Ramos (cell line): ENCODE measurements around the gene PKNOX1.

Experiments used
- in situ Hi-C: fragments of 300-500 bp; cut with MboI; formaldehyde crosslinking; loops from one replicate; pipeline ENCODE4 v1.14.3; 2022; ENCODE audit warnings: low sequenced_read_pairs; ENCODE audit not compliant: unreplicated experiment

The PKNOX1 gene, protein sequence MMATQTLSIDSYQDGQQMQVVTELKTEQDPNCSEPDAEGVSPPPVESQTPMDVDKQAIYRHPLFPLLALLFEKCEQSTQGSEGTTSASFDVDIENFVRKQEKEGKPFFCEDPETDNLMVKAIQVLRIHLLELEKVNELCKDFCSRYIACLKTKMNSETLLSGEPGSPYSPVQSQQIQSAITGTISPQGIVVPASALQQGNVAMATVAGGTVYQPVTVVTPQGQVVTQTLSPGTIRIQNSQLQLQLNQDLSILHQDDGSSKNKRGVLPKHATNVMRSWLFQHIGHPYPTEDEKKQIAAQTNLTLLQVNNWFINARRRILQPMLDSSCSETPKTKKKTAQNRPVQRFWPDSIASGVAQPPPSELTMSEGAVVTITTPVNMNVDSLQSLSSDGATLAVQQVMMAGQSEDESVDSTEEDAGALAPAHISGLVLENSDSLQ

DNA sequence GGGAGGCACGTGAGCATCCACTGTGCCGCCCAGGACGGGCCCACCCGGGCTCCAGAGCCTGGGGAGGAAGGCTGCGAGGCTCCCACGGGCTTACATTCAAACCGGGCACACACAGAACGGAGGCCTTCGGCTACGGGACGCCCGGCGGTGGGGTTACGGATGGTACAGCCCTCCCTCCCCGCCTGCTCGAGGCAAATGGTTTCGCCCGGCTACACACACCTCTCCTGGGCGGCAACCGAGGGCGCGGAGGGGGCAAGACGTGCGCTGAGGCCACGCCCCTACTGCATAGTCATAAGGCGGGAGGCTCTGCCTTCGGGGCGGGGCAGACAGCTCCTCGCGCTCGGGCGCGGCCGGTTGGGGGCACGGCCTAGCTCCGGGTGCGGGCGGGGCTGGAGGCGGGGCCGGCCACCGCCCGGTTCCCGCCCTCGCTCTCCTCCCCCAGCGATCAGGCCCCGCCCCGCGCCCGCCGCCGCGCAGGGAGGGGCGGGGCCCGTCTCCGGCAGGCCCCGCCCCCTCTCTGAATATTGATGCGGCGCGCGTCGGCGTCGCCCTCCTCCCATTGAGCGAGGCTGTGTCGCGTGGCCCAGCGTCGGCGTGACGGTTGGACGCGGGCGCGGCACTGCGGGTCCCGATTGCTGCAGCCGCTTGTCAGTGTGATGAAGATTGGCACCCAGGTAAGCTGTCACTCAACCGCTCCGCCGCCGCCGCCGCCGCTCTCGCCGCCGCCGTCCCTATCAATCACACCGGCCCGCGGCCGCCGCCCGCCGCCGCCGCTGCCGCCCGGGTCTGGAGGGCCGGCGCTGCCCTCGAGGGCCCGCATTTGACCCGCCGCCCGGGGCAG, at the start of gene PKNOX1:
TSS of gene PKNOX1 (plus strand) at position 572 of the 841 bp plus-strand sequence. CDS start 29,820 bp downstream, outside the sequence.
- in situ Hi-C loops = no loop called here

DNA sequence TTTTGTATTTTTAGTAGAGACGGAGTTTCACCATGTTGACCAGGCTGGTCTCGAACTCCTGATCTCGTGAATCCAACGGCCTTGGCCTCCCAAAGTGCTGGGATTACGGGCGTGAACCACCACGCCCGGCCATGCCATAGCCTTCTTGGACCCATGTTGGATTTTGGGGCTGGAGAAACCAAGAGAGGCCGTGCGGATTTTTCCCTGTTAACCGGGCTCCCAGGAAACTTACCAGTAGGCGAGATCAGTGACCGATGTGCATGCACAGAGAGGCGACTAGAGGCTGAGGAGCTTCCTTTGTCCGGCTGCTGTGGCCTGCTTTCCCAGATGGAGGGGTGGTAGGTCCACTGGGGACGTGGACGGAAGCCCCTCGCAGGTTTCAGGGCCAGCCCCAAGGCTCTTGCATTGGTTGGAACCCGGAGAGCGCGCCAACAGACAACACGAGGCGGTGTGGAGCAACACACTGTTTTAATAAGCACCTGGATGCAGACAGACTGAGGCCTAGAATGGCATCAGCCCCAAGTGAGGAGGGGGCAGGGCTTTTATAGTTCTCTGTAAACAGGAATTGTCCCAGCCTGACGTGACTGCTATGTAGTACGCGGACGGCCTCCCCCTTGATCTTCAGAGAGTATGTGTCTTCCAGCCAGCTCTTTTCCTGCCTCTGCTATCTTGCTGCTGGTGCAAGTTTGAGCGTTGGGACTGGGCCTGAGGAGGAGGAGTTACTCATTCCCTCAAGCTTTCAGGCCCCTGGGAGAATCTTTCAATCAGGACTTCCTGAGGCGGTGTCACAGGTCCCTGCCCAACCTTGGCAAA, 49.0 kb upstream of the PKNOX1 start, which contains the start of gene ERVH48-1:
TSS of gene ERVH48-1 (minus strand) at position 517 of the 813 bp plus-strand sequence. CDS start 6,624 bp downstream, outside the sequence.
- in situ Hi-C loops = loop anchor here (25.0 kb wide), 1 partner anchor 112 kb away; no protein-coding TSS in a partner anchor

DNA sequence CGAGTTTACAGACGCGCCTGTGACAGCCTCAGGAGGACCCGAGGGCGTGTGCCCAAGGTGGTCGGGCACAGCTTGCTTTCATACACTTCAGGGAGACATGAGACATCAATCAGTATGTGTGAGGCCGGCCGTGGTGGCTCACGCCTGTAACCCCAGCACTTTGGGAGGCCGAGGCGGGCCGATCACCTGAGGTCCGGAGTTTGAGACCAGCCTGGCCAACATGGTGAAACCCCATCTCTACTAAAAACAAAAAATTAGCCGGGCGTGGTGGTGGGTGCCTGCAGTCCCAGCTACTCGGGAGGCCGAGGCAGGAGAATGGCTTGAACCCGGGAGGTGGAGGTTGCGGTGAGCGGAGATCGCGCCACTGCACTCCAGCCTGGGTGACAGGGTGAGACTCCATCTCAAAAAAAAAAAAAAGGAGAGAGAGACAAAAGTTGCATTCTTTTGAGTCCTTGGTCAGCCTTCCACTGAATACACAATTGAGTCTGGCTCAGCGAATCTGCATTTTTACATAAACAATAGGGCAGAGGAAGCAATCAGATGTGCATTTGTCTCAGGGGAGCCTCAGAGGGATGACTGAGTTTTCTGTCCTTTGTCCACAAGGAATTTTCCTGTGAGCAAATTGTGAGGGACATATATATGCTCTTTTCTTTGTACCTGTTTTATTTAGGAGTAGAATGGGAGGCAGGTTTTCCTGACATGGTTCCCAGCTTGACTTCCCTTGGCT, 46.7 kb upstream of the PKNOX1 start:
- in situ Hi-C loops = loop anchor here (25.0 kb wide), 1 partner anchor 110 kb away; no protein-coding TSS in a partner anchor

DNA sequence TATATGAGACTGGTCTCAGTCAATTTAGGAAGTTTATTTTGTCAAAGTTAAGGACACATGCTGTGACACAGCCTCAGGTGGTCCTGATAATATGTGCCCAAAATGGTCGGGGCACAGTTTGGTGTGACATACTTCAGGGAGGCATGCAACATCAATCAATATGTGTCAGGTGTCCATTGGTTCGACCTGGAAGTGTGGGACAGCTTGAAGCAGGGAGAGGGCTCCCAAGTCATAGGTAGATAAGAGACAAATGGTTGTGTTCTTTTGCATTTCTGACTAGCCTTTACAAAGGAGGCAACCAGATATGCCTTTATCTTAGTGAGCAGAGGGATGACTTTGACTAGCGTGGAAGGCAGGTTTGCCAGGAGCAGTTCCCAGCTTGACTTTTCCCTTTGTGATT, 44.4 kb upstream of the PKNOX1 start:
- in situ Hi-C loops = loop anchor here (5.0 to 25.0 kb wide), 2 partner anchors 37 to 107 kb away; no protein-coding TSS in a partner anchor

DNA sequence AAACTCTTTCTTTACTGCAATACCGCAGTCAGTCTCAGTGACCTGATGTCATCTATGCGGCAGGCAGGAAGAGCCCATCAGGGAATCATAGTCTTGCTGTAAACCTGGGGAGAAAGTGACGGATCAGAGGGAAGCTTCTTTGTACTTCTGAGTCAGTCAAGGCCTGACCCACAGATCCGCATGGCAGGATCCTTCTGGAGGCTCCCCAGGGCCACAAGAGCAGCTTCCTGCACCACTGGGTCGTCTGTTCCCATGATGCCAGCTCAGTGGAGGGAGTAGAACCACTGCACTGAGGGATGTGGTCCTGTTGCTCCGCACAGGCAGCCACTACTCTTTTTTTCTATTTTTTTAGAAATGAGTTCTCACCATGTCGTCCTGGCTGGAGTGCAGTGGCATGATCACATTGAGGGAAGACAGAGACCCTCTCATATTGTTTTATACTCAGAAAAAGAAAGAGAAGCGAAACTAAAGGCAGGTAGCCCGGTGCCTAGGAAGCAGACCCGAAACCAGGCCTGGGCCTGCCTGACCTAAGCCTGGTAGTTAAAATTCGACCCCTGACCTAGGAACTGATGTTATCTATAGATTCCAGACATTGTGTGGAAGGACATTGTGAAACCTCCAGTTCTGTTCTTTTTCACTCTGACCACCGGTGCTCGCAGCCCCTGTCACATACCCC, 42.7 kb upstream of the PKNOX1 start:
- in situ Hi-C loops = loop anchor here (5.0 to 25.0 kb wide), 2 partner anchors 36 to 106 kb away; no protein-coding TSS in a partner anchor

DNA sequence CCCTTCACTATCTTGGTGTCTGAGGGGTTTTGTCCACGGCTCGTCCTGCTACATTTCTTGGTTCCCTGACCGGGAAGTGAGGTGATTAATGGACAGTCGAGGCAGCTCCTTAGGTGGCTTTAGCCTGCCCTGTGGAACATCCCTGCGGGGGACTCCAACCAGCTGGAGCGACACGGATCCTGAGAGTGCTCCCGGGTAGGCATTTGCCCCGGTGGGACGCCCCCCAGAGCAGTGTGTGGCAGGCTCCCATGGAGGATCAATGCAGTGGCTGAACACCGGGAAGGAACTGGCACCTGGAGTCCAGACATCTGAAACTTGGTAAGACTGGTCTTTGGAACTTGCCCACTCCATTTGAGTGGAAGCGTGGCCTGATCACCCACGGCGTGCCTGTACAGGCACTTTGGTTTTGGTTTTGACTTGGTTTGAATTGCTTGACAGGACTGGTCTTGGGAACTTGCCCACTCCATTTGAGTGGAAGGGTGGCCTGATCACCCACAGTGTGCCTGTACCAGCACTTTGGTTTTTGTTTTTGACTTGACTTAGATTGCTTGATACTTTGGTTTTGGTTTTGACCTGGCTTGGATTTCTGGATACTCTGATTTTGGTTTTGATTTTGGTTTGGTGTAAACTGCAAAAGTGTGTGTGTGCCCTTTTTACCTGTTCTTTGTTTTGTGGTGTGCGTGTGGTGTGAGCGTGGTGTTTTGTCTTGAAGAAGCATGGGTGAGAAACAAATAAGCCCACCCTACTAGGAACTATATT, 41.8 kb upstream of the PKNOX1 start:
- in situ Hi-C loops = loop anchor here (5.0 to 25.0 kb wide), 2 partner anchors 35 to 105 kb away; no protein-coding TSS in a partner anchor

DNA sequence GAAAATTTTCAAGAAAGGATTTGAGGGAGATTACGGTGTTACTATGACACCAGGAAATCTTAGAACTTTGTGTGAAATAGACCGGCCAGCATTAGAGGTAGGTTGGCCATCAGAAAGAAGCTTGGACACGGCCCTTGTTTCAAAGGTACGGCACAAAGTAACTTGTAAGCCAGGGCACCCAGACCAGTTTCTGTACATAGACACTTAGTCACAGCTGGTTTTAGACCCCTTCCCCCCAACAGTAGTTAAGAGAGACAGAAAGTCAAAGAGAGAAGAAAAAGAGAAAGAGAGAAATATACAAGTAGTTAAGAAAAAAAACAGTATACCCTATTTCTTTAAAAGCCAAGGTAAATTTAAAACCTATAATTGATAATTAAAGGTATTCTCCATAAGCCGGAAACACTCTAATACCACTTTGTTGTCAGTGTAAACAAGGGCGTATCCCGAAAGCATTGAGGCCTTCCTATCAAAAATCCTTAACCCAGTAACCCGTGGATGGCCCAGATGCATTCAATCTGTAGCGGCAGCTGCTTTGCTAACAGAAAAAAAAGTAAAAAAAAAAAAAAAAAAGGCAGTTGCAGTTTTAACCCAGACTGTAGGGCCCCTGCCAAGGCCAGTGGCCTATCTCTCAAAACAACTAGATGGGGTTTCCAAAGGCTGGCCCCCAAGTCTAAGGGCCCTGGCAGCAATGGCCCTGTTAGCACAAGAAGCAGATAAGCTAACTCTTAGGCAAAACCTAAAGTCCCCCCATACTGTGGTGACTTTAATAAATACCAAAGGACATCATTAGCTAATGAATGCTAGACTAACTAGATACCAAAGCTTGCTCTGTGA, 41.0 kb upstream of the PKNOX1 start:
- in situ Hi-C loops = loop anchor here (5.0 to 25.0 kb wide), 2 partner anchors 34 to 104 kb away; no protein-coding TSS in a partner anchor

DNA sequence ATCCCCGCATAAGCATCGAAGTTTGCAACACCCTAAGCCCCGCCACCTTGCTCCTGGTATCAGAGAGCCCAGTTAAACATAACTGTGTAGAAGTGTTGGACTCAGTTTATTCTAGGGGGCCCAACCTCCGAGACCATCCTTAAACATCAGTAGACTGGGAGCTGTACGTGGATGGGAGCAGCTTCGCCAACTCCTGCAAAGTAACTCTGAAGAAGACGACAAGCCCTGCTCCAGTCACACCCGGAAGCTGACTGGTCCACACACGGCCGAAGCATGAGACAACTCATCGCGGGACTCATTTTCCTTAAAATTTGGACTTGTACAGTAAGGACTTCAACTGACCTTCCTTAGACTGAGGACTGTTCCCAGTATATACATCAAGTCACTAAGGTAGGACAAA, 40.4 kb upstream of the PKNOX1 start:
- in situ Hi-C loops = loop anchor here (5.0 to 25.0 kb wide), 2 partner anchors 33 to 103 kb away; no protein-coding TSS in a partner anchor

DNA sequence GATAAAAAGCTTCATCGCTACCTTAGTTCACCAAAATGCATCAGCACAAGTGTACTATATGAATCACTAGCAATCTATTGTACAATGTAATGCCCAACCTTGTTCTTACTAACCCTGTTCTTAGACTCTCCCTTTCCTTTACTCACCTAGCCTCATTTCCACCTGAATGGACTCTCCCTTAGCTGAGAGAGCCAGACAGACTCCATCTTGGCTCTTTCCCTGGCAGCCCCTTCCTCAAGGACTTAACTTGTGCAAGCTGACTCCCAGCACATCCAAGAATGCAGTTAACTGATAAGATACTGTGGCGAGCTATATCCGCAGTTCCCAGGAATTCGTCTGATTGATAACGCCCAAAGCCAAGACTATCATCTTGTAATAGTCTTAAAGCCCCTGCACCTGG, 38.0 kb upstream of the PKNOX1 start:
- in situ Hi-C loops = loop anchor here (25.0 kb wide), 1 partner anchor 101 kb away; no protein-coding TSS in a partner anchor

DNA sequence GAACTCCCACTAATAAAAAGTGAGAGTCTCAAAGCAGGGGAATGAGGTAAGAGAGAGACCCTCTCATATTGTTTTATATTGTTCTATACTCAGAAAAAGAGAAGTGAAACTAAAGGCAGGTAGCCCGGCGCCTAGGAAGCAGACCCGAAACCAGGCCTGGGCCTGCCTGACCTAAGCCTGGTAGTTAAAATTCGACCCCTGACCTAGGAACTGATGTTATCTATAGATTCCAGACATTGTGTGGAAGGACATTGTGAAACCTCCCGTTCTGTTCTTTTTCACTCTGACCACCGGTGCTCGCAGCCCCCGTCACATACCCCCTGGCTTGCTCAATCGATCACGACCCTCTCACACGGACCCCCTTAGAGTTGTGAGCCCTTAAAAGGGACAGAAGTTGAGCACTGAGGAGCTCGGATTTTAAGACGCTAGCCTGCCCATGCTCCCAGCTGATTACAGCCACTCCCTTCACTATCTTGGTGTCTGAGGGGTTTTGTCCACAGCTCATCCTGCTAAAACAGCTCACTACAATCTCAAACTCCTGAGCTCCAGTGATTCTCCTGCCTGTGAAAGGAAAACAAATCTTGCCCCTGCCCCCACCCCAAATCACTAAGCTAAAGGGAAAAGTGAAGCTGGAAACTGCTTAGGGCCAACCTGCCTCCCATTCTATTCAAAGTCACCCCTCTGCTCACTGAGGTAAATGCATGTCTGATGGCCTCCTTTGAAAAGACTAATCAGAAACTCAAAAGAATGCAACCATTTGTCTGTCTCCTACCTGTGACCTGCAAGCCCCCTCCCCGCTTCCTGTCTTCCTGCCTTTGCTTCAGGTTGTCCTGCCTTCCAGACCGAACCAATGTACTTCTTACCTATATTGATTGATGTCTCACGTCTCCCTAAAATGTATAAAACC, 37.1 kb upstream of the PKNOX1 start:
- in situ Hi-C loops = loop anchor here (25.0 kb wide), 1 partner anchor 100 kb away; no protein-coding TSS in a partner anchor

DNA sequence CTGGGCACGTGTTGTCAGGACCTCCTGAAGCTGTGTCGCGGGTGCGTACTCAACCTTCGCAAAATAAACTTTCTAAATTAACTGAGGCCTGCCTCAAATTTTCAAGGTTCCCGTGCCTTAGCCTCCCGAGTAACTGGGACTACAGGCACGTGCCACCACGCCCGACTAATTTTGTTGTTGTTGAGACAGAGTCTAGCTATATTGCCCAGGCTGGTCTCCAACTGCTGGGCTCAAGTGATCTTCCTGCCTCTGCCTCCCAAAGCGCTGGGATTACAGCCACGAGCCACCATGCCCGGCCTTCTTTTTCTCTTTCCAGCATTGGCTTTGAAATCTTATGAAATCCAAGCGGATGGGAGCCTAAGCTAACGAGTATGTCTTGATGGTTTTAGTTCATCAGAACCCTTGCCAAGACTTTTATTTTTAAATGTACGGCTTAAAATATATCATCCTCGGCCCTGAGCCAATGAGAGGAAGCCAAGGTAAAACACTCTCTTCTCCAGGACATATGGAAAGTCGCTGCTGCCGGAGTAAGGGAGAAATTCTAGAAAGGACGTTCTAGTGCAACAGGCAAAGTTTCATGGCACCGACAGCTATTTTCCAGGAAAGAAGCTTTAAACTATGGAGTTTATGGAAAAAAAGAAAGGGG, 36.3 kb upstream of the PKNOX1 start:
- in situ Hi-C loops = loop anchor here (25.0 kb wide), 1 partner anchor 99 kb away; no protein-coding TSS in a partner anchor

DNA sequence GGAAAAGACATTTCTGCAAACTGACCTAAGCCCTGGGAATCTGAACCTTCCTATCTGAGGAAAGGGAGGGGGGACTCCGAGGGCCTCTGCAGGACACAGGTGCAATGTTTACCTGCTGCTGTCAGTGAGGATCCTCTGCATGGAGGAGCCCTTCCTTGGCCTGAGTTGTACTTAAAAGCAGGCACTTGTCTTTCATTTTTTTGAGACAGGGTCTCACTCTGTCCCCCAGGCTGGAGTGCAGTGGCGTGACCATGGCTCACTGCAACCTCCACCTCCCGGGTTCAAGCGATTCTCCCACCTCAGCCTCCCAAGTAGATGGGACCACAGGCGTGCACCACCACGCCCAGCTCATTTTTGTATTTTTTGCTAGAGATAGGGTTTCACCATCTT, 35.8 kb upstream of the PKNOX1 start:
- in situ Hi-C loops = loop anchor here (25.0 kb wide), 1 partner anchor 99 kb away; no protein-coding TSS in a partner anchor

DNA sequence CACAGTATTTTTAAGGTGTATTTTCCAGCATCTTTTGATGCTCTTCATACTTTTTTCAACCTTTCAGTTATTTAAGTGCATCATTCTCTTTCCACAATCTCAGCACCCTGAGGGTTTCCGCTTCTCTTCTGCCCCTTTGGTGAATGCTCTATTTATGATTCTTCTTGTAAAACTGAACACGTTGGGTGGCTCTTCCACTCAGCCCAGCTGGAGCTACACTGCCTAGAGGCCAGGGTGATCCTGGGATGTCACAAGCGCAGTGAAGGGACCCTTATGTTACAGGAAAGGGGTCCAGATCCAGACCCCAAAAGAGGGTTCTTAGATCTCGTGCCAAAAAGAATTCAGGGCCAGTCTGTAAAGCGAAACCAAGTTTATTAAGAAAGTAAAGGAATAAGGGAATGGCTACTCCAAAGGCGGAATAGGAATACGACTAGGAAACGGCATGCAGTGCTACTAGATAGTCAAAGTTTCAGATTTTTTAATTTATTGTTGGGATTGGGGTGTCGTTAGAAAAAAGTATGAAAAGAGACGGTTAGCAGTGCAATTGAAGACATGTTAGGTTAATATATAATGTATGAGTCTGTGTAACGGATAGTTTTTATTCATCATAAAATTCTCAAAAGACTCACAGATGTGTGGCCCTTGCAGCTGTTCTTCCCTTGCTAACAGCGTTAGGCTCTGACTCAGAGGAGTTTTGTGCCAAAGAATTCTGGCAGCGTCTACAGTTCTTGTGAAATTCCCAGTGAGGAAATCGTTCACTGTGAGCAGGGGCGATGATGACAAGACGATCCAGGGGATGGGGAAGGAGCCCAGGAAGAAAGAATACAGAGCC, 34.6 kb upstream of the PKNOX1 start:
- in situ Hi-C loops = loop anchor here (25.0 kb wide), 1 partner anchor 98 kb away; no protein-coding TSS in a partner anchor

DNA sequence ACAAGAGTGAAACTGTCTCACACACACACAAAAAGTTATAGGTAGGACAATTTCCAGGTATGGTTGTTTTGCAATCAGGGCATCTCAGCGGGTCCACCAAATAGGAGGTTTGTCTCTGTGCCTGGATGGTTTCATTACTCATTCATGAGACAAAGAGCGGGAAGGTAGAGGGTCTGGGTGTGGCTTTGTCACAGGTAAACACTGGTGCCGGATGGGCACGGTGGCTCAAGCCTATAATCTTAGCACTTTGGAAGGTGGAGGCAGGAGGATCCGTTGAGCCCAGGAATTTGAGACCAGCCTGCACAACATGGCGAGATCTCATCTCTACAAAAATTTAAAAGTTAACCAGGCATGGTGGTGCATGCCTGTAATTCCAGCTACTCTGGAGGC, 32.7 kb upstream of the PKNOX1 start:
- in situ Hi-C loops = loop anchor here (25.0 kb wide), 1 partner anchor 96 kb away; no protein-coding TSS in a partner anchor
